Lower leg skin (tissue), 3 donors: ENCODE measurements around the gene RNLS.

Experiments
- CTCF ChIP-seq, 3 donors: fragments of 450-650 bp; IDR thresholded peaks; one replicate each; pipeline ENCODE4 v1.5.1; 2016; ENCODE audit warnings: antibody characterized with exemption in 3 of 3, mild to moderate bottlenecking in 3 of 3, moderate library complexity in 2 of 3
- POLR2A ChIP-seq, 2 donors: fragments of 450-650 bp; IDR thresholded peaks; one replicate each; pipeline ENCODE4 v1.6.1; 2016 to 2017; ENCODE audit warnings: antibody characterized with exemption in 2 of 2, mild to moderate bottlenecking in 1 of 2, moderate library complexity in 1 of 2

GRCh38 chr10:88288320-88289059 is 294.6 kb downstream of the RNLS start:
- TF ChIP-seq CTCF (IDR thresholded peaks at IDR 0.05) (no peak), POLR2A (IDR thresholded peaks at IDR 0.05) (no peak)
